NCI-H128 (cell line): ENCODE data around the gene ANLN.
"Not testable (repeated sequence)": the region's sequence is repeated elsewhere in the genome, so short reads cannot be mapped to it uniquely, and the experiment has no call there.

ENCODE experiments used
- DNase-seq: peaks from one replicate; lab custom pipeline; 2025; ENCODE audit not compliant: unreplicated experiment; lab: John Stamatoyannopoulos, UW

ANLN gene

DNA sequence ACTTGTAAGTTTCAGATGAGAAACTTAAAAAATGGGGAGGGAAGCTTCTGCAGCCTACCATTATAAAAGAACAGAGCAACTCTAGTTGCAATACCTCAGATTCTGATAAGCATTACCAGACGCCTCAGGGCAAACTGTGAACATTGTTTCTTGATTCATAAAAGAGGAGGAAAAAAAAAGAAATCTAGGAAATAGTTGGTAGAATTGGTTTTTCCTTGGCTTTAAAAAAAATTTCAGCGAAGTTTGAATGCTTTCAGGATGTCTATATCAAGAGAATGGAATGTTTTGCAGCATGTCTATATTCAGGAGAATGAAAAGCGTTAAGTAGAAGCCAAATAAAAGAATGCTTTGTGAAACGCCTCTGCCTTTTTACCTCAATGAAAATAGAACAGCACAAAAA lies 17.5 kb upstream of the ANLN start:
- DNase-seq = no peak

DNA sequence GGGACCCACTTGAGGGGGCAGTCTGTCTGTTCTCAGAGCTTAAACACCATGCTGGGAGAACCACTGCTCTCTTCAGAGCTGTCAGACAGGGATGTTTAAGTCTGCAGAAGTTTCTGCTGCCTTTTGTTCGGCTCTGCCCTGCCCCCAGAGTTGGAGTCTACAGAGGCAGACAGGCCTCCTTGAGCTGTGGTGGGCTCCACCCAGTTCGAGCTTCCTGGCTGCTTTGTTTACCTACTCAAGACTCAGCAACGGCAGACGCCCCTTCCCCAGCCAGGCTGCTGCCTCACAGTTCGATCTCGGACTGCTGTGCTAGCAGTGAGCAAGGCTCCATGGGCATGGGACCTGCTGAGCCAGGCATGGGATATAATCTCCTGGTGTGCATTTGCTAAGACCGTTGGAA lies 11.1 kb upstream of the ANLN start:
- not testable (repeated sequence) for DNase-seq

DNA sequence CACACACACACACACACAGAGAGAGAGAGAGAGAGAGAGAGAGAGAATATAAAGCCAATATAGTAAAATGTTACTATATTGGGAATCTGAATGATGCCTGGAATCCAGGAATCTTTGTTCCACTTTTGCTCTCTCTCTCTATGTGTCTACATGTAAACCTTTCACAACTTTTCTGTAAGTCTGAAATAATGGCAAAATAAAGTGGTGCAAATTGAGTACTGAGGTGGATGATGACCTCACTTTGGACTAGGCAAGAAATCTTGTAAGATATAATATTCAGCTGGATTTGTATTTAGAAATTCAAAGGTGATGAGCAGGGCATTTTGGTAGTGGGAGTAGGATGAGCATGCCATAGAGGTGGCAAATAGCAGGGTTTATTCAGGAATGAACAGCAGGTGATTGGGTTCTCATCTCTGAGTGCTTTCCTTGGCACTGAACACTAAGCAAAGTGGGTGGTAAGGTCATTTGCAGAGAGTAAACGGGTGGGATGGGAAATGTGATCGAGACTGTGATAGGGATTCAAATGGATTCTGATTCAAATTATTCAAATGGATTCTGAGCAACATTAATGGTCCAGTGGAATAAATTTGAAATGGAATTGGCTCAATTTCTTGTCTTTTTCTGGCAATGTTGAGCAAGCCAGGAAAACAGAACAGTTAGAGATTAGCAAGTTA lies 9.7 kb upstream of the ANLN start:
- DNase-seq = no peak

DNA sequence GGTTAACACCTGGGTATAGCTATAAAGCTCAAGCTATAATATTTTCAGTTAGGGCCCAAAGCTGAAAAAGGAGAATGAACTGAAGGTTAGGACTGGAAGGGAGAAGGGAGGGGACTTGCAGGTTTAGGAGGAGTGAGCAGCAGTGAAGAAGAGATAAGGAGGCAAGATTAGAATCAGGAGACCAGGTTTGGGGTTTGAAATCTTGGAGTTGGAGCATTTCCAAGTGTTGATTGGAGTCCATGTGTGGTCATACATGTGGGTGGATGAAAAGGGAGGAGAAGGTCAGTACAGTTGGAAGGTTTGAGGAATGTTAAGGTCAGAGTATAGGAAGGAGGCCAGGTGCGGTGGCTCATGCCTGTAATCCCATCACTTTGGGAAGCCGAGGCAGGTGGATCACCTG lies 8.6 kb upstream of the ANLN start:
- DNase-seq = no peak

DNA sequence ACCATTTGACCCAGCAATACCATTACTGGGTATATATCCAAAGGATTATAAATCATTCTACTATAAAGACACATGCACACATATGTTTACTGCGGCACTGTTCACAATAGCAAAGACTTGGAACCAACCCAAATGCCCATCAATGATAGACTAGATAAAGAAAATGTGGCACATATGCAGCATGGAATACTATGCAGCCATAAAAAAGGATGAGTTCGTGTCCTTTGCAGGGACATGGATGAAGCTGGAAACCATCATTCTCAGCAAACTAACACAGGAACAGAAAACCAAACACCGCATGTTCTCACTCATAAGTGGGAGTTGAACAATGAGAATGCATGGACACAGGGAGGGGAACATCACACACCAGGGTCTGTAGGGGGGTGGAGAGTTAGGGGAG lies 6.4 kb upstream of the ANLN start:
- not testable (repeated sequence) for DNase-seq

DNA sequence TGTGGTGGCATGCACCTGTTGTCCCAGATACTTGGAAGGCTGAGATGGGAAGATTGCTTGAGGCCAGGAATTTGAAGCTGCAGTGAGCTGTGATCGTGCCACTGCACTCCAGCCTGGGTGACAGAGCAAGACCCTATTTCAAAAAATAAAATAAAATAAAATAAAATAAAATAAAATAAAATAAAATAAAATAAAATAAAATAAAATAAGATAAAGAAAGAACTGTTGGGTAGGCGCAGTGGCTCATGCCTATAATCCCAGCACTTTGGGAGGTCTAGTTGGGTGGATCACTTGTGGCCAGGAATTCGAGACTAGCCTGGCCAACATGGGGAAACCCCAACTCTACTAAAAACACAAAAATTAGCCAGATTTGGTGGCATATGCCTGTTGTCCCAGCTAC lies 4.0 kb upstream of the ANLN start:
- DNase-seq = not testable (repeated sequence)

DNA sequence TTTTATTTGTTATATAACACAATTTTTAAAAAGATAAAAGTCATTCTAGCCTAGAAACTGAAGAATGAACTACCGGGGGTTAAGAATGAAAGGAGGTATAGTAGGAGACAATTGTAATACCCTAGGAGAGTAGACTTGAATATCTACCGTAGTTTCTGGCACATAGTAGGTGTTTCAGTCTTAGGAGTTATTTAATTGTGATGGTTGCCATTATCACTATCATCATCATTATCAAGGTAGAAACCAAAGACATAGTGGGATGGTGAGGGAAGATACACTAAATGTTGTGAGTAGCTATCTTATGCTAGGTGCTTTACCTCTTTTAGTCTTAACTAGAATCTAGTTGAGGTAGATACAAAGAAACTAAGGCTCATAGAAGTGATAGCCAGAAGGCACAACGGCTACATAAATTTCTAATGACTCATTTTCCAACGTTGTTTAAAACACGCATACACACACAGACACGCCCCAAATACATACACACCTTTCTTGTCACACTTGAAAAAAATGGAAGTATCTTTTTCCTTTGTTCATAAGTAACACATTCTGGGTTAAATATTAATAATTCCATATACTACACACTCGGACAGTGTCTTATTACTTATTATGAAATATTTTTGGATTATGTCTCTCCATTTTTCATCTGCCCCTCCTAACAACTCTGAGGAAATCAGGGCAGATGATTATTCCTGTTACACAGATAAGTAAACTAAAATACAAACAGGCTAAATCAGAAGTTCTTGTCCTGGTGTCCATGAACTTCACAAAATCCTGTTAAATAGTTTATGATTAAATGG lies 2.0 kb upstream of the ANLN start:
- DNase-seq = no peak

DNA sequence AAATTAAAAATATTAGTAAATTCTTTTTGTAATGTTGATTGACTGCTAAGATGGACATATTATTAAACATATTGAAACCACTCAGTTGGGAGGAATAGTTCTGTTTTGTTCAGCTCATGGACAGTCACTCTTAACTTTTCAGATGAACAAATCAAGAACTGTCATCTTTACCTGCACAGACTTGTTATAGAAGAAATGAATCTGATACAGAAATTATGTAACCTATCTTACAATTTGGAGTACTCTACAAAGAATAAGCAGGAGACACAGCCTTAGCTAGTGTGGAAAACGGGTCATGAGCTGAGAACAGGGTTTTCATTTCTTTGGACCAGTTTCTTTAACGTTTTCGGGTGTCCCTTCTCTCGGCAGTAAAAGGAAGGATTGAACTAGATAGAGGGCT lies 1.2 kb upstream of the ANLN start:
- DNase-seq = no peak

DNA sequence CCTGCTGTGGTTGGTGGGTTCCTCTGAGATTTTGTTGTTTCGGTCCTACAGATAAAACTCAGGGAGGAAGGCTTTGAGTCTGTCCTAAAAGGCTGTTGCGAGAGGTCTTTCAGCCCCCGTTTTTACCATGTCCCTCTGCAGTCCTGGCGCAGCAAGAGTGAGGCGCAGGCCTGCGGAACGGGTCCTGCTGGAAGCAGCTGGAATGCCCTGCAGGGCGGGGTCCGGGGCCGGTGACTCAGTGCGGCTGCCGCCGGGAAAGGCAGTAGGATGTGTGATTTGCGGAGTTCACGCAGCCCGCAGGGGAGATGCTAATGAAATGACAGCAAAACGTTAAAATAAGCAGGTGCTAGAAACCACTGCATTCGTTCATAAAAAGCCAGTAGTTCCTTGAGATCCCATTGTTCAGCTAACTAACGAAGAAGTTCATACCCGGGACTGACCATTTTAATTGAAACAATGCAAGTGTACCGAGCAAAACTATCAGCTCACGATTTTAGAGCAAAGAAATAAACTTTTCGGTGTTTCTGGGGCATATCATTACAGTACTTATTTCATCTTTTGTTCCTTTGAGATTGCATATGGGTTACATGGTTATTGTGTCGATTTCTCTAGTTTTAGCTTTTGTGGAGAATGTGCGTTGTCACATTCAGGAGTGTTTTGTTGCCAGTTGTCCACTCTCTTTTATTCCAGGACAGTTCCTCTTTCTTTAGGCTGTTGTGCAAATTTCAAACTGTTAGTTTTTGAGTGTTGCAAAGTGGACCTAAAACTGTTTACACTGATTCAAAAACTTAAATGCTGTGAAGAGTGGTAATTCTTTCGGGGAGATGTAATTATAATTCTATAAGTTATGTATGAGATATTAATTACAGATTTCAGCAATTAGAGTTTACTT lies 783 bp downstream of the ANLN start:
- peak; percentile 43 for DNase-seq

DNA sequence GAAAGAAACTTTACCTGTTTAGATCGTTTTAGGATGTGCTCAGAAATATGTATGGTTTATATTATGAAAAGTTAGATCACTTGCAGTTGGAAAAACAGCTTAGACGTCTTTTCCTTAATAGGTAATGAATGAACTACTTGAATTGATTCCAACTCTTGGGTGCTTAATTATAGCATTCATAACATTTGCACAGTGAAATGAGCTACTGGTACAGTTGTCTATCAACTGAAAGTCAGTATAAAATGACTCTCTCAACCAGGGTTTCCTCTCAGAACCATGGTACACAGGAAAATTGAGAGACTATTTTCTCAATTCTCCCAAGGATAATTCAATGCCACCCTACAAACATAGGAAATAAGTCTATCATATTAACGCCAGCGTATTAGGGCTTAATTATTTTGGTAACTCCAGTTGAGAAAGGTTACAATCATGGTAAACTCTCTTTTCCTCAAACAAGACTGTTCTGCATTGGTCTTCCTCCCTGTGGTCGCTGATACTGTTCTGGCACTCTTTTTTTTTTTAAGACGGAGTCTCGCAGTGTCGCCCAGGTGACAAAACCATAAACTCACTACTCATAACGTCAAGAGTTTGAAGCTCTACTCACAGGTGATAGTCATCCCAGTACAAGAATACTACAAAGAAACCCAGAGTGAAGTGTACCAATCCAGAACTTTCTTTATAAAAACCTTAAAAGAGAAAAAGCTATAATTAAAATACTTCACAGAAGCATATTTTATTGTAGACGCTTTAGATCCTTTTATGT lies 2.0 kb downstream of the ANLN start:
- DNase-seq = no peak

DNA sequence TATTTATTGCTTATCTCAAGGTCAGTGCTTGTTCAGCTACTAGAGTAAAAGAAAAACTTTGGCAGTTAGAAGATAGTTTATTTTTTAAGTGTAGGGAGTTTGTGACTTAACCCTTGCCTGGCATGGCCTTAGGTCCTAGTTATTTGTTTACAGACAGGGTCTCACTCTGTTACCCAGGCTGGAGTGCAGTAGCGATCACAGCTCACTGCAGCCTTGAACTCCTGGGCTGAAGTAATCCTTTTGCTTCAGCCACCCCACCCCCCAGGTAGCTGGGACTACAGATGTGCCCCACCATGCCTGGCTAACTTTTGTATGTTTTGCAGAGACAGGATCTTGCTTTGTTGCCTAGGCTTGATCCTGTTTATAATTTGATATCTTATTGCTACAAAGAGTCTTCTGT lies 4.2 kb downstream of the ANLN start:
- no peak for DNase-seq

DNA sequence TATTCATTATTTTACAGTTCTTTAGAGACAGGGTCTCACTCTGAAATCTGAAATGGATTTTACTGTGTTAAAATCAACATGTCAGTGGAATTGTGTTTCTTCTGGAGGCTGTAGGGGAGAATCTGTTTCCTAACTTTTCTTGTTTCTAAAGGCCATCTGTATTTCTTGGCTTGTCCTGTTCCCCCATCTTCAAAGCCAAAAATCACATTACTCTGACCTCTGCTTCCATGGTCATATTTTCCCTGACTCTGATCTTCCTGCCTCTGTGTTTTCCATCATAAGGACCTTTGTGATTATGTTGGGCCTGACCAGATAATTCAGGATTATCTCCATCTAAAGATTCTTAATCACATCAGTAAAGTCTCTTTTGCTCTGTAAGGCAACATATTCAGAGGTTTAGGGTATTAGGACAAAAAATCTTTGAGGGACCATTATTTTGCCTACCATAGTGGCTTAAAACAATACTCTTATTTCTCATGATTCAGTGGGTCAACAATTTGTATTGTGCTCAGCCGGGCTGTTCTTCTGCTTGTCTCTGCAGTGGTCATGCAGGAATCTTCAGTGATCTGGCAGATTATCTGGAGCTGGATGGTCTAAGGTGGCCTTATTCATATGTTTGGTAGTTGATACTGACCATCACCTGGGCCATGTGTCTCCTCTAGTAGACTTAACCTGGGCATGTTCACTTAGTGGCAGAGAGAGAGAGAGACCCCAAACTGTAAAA lies 5.7 kb downstream of the ANLN start:
- DNase-seq = no peak

DNA sequence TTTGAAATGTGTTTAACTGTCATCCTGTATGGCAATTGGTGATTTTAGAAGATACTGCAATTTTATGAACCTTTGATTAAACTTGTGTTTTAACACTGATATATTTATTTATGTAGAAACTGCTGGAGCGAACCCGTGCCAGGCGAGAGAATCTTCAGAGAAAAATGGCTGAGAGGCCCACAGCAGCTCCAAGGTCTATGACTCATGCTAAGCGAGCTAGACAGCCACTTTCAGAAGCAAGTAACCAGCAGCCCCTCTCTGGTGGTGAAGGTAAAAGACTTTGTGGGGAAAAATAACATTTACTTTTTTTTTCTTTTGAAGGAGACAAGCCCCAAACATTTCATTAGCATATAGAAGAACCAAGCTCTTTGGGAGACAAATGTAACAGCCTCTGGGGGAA lies 6.5 kb downstream of the ANLN start:
- DNase-seq = no peak

DNA sequence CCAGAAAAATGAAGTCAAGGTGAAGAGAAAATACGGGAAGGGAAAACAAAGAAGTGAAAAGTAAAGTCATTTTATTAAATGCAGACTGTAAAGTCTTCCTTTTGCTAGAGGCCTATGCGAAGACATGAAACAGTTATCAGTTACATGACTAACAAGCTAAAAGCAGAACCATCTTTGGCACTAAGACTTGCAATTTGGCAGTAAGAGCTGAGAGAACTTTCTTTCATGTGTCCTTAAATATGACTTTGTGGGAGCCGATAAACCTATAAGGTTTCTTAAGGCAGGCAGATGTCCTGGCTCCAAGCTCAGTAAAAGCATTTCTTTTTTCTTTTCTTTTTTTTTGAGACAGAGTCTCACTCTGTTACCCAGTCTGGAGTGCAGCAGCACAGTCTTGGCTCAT lies 10.4 kb downstream of the ANLN start:
- DNase-seq = no peak

DNA sequence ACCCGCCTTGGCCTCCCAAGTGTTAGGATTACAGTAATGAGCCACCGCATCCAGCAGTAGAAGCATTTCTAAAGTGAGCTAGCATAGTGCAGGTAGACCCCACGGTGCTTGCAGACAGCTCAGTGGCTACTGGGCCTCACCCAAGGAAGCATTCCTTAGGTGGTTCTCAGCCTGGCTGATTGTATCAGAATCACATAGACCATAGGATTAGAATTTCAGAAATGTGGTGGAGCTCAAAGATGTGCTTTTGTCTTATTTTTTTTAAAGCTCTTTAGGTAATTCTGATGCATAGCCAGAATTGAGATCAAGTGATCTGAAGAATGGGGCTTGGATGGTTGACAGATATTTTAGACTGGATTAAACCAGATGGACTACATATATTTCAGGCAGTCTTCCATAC lies 10.9 kb downstream of the ANLN start:
- DNase-seq = no peak

DNA sequence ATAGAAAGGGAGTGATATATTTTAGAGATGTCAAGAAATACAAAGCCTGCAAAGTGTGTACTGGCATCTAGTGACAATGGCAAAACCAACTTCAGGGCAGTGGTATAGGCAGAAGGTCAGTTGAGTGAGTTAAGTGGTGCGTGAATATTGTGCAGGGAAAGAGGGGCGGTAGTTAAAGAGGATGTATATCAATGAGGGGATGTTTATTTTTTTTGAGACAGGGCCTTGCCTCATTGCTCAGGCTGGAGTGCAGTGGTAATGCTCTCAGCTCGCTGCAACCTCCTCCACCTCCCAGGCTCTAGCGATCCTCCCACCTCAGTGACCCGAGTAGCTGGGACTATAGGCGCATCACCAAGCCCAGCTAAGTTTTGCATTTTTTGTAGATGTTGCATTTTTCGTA lies 13.8 kb downstream of the ANLN start:
- no peak for DNase-seq

DNA sequence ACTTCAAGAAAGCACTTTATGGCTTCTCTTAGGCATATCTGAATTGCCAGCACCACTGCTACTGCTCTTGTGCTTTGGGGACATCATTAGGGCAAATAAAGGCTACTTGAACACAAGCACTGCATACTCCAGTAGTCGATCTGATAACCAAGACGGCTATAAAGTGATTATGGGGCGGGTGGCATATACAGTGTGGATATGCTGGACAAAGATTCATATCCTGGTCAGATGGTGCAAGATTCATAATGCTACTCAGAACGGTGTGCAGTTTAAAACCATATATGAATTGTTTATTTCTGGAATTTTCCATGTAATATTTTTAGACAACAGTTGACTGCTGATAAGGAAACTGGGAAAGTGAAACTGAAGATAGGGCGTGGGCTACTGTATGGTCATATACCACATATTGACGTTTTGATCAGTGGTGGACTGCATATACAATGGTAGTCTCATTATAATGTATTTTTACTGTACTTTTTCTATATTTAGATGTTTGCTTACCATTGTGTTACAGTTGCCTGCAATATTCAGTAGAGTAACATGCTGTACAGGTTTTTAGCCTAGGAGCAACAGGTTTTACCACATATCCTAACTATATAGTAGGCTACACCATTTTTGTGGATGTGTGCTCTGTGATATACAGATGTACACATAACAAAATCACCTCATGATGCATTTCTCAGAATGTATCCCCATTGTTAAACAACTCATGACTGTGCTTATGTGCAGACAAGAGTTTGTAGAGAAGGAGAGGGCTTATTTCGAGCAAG lies 15.2 kb downstream of the ANLN start:
- DNase-seq = no peak

DNA sequence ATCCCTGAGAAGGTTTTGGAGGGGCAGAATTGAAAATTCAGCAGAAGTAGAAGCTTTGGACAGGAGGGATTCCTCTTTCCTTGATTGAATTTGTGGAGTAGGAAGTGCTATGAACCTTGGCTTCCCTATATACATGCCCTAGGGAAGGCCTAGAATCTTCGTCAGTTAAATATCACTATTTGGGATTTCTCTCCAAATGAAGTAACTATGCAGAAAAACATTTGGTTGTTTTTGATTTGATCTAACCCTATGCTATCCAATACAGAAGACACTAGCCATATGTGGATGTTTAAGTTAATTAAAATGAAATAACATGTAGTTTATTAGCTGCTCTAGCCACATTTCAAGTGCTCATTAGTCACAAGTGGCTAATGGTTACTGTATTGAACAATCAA lies 15.7 kb downstream of the ANLN start:
- DNase-seq = no peak

DNA sequence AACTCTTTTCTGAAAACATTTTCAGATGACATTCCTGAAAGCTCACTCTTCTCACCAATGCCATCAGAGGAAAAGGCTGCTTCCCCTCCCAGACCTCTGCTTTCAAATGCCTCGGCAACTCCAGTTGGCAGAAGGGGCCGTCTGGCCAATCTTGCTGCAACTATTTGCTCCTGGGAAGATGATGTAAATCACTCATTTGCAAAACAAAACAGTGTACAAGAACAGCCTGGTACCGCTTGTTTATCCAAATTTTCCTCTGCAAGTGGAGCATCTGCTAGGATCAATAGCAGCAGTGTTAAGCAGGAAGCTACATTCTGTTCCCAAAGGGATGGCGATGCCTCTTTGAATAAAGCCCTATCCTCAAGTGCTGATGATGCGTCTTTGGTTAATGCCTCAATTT lies 16.5 kb downstream of the ANLN start:
- no peak for DNase-seq
